HG02623 (cell line): ENCODE results near the gene ELK4.

Experiments used
- ATAC-seq: cut with Tn5 transposase; IDR thresholded peaks from one replicate; pipeline ENCODE4 v1.9.1; 2021; ENCODE audit warnings: moderate library complexity; ENCODE audit not compliant: unreplicated experiment

Gene ELK4

GRCh38 chr1:205597691-205598314, 34.0 kb downstream of the ELK4 start:
- no peak for ATAC-seq

GRCh38 chr1:205596876-205597275, 34.9 kb downstream of the ELK4 start:
- no peak for ATAC-seq

GRCh38 chr1:205595861-205596260, 36.0 kb downstream of the ELK4 start:
- no peak for ATAC-seq

- ATAC-seq, result no peak
Measured at GRCh38 chr1:205595435-205595834, 36.4 kb downstream of the ELK4 start.

- no peak for ATAC-seq
Measured at GRCh38 chr1:205594846-205595245, 37.0 kb downstream of the ELK4 start.

GRCh38 chr1:205593967-205594366, 37.8 kb downstream of the ELK4 start:
- no peak for ATAC-seq

GRCh38 chr1:205593532-205593931, 38.3 kb downstream of the ELK4 start:
- no peak for ATAC-seq

- no peak for ATAC-seq
Measured at GRCh38 chr1:205592443-205593003, 39.3 kb downstream of the ELK4 start.

GRCh38 chr1:205591522-205592351, 40.1 kb downstream of the ELK4 start:
- ATAC-seq, result peak; percentile 70

- ATAC-seq, result no peak
Measured at GRCh38 chr1:205590777-205591513, 40.9 kb downstream of the ELK4 start.

- no peak for ATAC-seq
Measured at GRCh38 chr1:205590457-205590768, 41.4 kb downstream of the ELK4 start.

- ATAC-seq, result no peak
Measured at GRCh38 chr1:205589618-205590456, 42.0 kb downstream of the ELK4 start.

- ATAC-seq, result no peak
Measured at GRCh38 chr1:205589046-205589445, 42.8 kb downstream of the ELK4 start.

GRCh38 chr1:205588636-205589035, 43.2 kb downstream of the ELK4 start:
- ATAC-seq, result no peak

- ATAC-seq, result no peak
Measured at GRCh38 chr1:205587581-205587980, 44.2 kb downstream of the ELK4 start.

GRCh38 chr1:205585835-205586785, 45.7 kb downstream of the ELK4 start:
- no peak for ATAC-seq

GRCh38 chr1:205585169-205585834, 46.5 kb downstream of the ELK4 start:
- ATAC-seq, result no peak

- ATAC-seq, result no peak
Measured at GRCh38 chr1:205584732-205585131, 47.1 kb downstream of the ELK4 start.
